NT2/D1 (cell line): ENCODE data around the gene UBE2J2.

Source experiments
- SUZ12 ChIP-seq: IDR thresholded peaks from 2 replicates; pipeline ENCODE4 v1.6.1; 2011; ENCODE audit not compliant: insufficient read length, insufficient read depth; ENCODE audit errors: extremely low read depth
- YY1 ChIP-seq: IDR thresholded peaks from 2 replicates; pipeline ENCODE4 v1.6.1; 2011; ENCODE audit not compliant: insufficient read length, insufficient read depth
- ZNF274 ChIP-seq: IDR thresholded peaks from 2 replicates; pipeline ENCODE4 v1.6.1; 2011; ENCODE audit warnings: mild to moderate bottlenecking, low read depth, low read length

- no peak for TF ChIP-seq SUZ12
- no peak for TF ChIP-seq ZNF274
- no peak for TF ChIP-seq YY1
These were observed 32.5 kb upstream of the UBE2J2 start for GRCh38 chr1:1306070-1306660.
